DMS53 (cell line): ENCODE data around the gene PRSS33.
A peak's percentile ranks its signal among the peaks of the same experiment; 100 is the strongest.

Experiments
- DNase-seq: peaks from one replicate; lab custom pipeline; 2025; lab: John Stamatoyannopoulos, UW

PRSS33 gene

GRCh38 chr16:2798723-2799204, 11.4 kb upstream of the PRSS33 start:
- DNase-seq = no peak

- no peak for DNase-seq
Measured at GRCh38 chr16:2795395-2796143, 8.2 kb upstream of the PRSS33 start.

- no peak for DNase-seq
Measured at GRCh38 chr16:2792940-2793339, 5.6 kb upstream of the PRSS33 start.

GRCh38 chr16:2791174-2791573, 3.8 kb upstream of the PRSS33 start:
- no peak for DNase-seq

- no peak for DNase-seq
Measured at GRCh38 chr16:2790631-2791030, 3.3 kb upstream of the PRSS33 start.

- no peak for DNase-seq
Measured at GRCh38 chr16:2787961-2788360, 601 bp upstream of the PRSS33 start.

GRCh38 chr16:2786826-2787151, 571 bp downstream of the PRSS33 start:
- DNase-seq = no peak

GRCh38 chr16:2786061-2786825, 1.1 kb downstream of the PRSS33 start:
- peak; percentile 28 for DNase-seq

GRCh38 chr16:2785101-2785991, 2.0 kb downstream of the PRSS33 start:
- DNase-seq = peak; percentile 72

GRCh38 chr16:2784358-2785100, 2.8 kb downstream of the PRSS33 start:
- DNase-seq = no peak

GRCh38 chr16:2783581-2784357, 3.6 kb downstream of the PRSS33 start:
- DNase-seq = no peak

GRCh38 chr16:2782583-2783351, 4.6 kb downstream of the PRSS33 start:
- DNase-seq = peak; percentile 38

- DNase-seq = no peak
Measured at GRCh38 chr16:2779978-2780898, 7.1 kb downstream of the PRSS33 start.

GRCh38 chr16:2779151-2779920, 8.0 kb downstream of the PRSS33 start:
- DNase-seq = no peak

GRCh38 chr16:2778630-2778958, 8.8 kb downstream of the PRSS33 start:
- no peak for DNase-seq

- DNase-seq = peak; percentile 54
Measured at GRCh38 chr16:2777903-2778629, 9.3 kb downstream of the PRSS33 start.

- DNase-seq = peak; percentile 87
Measured at GRCh38 chr16:2777231-2777902, 10.0 kb downstream of the PRSS33 start, which contains the start of gene ELOB. ELOB (minus strand) TSS chr16:2777280; CDS start chr16:2777239, 41 bp downstream.
